Sigmoid colon (tissue), 7 donors: ENCODE measurements around the gene ARHGDIA. TPM values are rescaled to one million over a fixed set of nuclear protein-coding genes. Genes with fewer than 3 reads are reported as not detected.

Experiments used
- DNase-seq: peaks from one replicate; pipeline ENCODE4 v3.0.0-alpha.2; 2019
- H3K27ac ChIP-seq, 4 donors: fragments of 200-600 bp; sonication (generic); one replicate each; pipeline ENCODE4 v1.5.1; 2016 to 2019; ENCODE audit warnings: mild to moderate bottlenecking in 1 of 4
- H3K27me3 ChIP-seq, 3 donors: fragments of 200-600 bp; sonication (generic); one replicate each; pipeline ENCODE4 v1.5.1; 2019; ENCODE audit warnings: mild to moderate bottlenecking in 1 of 3
- H3K36me3 ChIP-seq, 4 donors: fragments of 200-600 bp; sonication (generic); one replicate each; pipeline ENCODE4 v1.5.1; 2016 to 2019
- H3K4me1 ChIP-seq, 4 donors: fragments of 200-600 bp; sonication (generic); one replicate each; pipeline ENCODE4 v1.5.1; 2017 to 2019
- H3K4me3 ChIP-seq, 4 donors: fragments of 200-600 bp; sonication (generic); one replicate each; pipeline ENCODE4 v1.5.1; 2017 to 2019; ENCODE audit warnings: mild to moderate bottlenecking in 2 of 4, moderate library complexity in 1 of 4
- H3K9me3 ChIP-seq, 4 donors: fragments of 200-600 bp in 3 of 4; sonication (generic) in 3 of 4; one replicate each; pipeline versions ENCODE4 v1.5.1 to v1.6.1; 2013 to 2019
- CTCF ChIP-seq, 4 experiments: fragments of 450-650 bp in 3 of 4; fragments of 200-600 bp in 1 of 4; IDR thresholded peaks; one replicate each; pipeline ENCODE4 v1.5.1; 2016 to 2019; ENCODE audit warnings: antibody characterized with exemption in 4 of 4, mild to moderate bottlenecking in 3 of 4, moderate library complexity in 2 of 4
- EP300 ChIP-seq, 4 donors: sonication (generic); formaldehyde crosslinking; IDR thresholded peaks; one replicate each; pipeline ENCODE4 v1.6.1; 2017; ENCODE audit warnings: antibody characterized with exemption in 4 of 4
- POLR2A ChIP-seq, 2 donors: fragments of 450-650 bp; IDR thresholded peaks; one replicate each; pipeline ENCODE4 v1.6.1; 2016; ENCODE audit warnings: antibody characterized with exemption in 2 of 2, mild to moderate bottlenecking in 2 of 2, moderate library complexity in 2 of 2
- POLR2AphosphoS5 ChIP-seq, 4 donors: sonication (generic); formaldehyde crosslinking; IDR thresholded peaks; one replicate each; pipeline ENCODE4 v1.6.1; 2017; ENCODE audit warnings: antibody characterized with exemption in 4 of 4
- WGBS, 2 donors: extraction: QIAGEN DNeasy Blood & Tissue Kit; methylation state at CpG; one replicate each; pipeline ENCODE4 v1.1.7; 2013; 5-methylcytosine and 5-hydroxymethylcytosine counted together
- intact Hi-C: fragments of 100-400 bp; cut with DNase I; formaldehyde crosslinking; loops from one replicate; pipeline ENCODE4 v1.15.1; 2023
- polyA plus RNA-seq, 3 donors: library from polyadenylated mRNA; stranded (reverse); fragments of 200-250 nt; gene quantifications; one replicate each; pipeline ENCODE4 v1.2.3, GENCODE V29; 2013
- total RNA-seq, 4 donors: library from RNA; depleted of rRNA; stranded (reverse); fragments of >200 nt; gene quantifications; one replicate each; pipeline ENCODE4 v1.1.0, GENCODE V29; 2016
- donor health status: healthy with polysubstance abuse.
- donor health status: Bipolar disorder and iron deficiency.
- donor health status: healthy.

The ARHGDIA gene
- total and polyA plus RNA-seq, 7 donors, result 67.0 to 452 (median 99.5) TPM

GRCh38 chr17:81868674-81869220 lies 2.4 kb downstream of the ARHGDIA start:
- H3K9me3 ChIP-seq, result no peaks in the 10 kb centered on the region
- intact Hi-C loops, result no loop called here
- H3K4me3 ChIP-seq, result no peak overlapping the region
- 61 to 72% methylated on average over 30 of the region's 30 CpGs for WGBS, 2 donors
- peaks cover 8 to 39% (median 18%) of the 10 kb centered on the region in 4 donors for H3K36me3 ChIP-seq
- peak; percentile 84 for DNase-seq
- H3K27ac ChIP-seq, result peak overlapping the region; percentile 98 to 100 (median 99)
- TF ChIP-seq POLR2A (IDR thresholded peaks at IDR 0.05), result no peak
- no peak for TF ChIP-seq CTCF (IDR thresholded peaks at IDR 0.05)
- TF ChIP-seq EP300 (IDR thresholded peaks at IDR 0.05), result no peak
- TF ChIP-seq POLR2AphosphoS5 (IDR thresholded peaks at IDR 0.05), result no peak
- H3K4me1 ChIP-seq, result peaks cover 0 to 69% (median 55%) of the 10 kb centered on the region in 4 donors
- no peaks in the 10 kb centered on the region for H3K27me3 ChIP-seq

GRCh38 chr17:81867991-81868673 lies 3.0 kb downstream of the ARHGDIA start:
- H3K27me3 ChIP-seq, result no peaks in the 10 kb centered on the region
- peaks cover 8 to 39% (median 18%) of the 10 kb centered on the region in 4 donors for H3K36me3 ChIP-seq
- H3K4me1 ChIP-seq, result peaks cover 0 to 71% (median 55%) of the 10 kb centered on the region in 4 donors
- no peak overlapping the region for H3K4me3 ChIP-seq
- 40 to 66% methylated on average over 28 of the region's 28 CpGs for WGBS, 2 donors
- TF ChIP-seq POLR2A (IDR thresholded peaks at IDR 0.05) (no peak), POLR2AphosphoS5 (IDR thresholded peaks at IDR 0.05) (peak in 1 of 4 donors; percentile 11), CTCF (IDR thresholded peaks at IDR 0.05) (no peak)
- intact Hi-C loops, result no loop called here
- no peaks in the 10 kb centered on the region for H3K9me3 ChIP-seq
- H3K27ac ChIP-seq, result peak overlapping the region; percentile 98 to 100 (median 99)
- no peak for DNase-seq

GRCh38 chr17:81867170-81867990 lies 3.8 kb downstream of the ARHGDIA start:
- Histone ChIP-seq H3K27ac (peak overlapping the region; percentile 98 to 100 (median 99)), H3K4me1 (peaks cover 0 to 70% (median 51%) of the 10 kb centered on the region in 4 donors), H3K27me3 (no peaks in the 10 kb centered on the region), H3K4me3 (no peak overlapping the region), H3K36me3 (peaks cover 8 to 39% (median 18%) of the 10 kb centered on the region in 4 donors), H3K9me3 (no peaks in the 10 kb centered on the region)
- peak in 2 of 4 donors; percentile 11 to 44 for TF ChIP-seq POLR2AphosphoS5 (IDR thresholded peaks at IDR 0.05)
- TF ChIP-seq EP300 (IDR thresholded peaks at IDR 0.05), result no peak
- intact Hi-C loops, result no loop called here
- no peak for DNase-seq
- 25 to 49% methylated on average over 23 of the region's 23 CpGs for WGBS, 2 donors

- no peak for DNase-seq
- intact Hi-C loops, result no loop called here
- H3K36me3 ChIP-seq, result peaks cover 8 to 39% (median 18%) of the 10 kb centered on the region in 4 donors
- WGBS, 2 donors, result 59 to 76% methylated on average over 18 of the region's 18 CpGs
- TF ChIP-seq CTCF (IDR thresholded peaks at IDR 0.05), result no peak
- no peak for TF ChIP-seq POLR2A (IDR thresholded peaks at IDR 0.05)
- TF ChIP-seq EP300 (IDR thresholded peaks at IDR 0.05), result no peak
- TF ChIP-seq POLR2AphosphoS5 (IDR thresholded peaks at IDR 0.05), result peak in 1 of 4 donors; percentile 1
- peaks cover 0 to 70% (median 54%) of the 10 kb centered on the region in 4 donors for H3K4me1 ChIP-seq
- no peaks in the 10 kb centered on the region for H3K9me3 ChIP-seq
- H3K27me3 ChIP-seq, result no peaks in the 10 kb centered on the region
- peak overlapping the region; percentile 98 to 100 (median 99) for H3K27ac ChIP-seq
- H3K4me3 ChIP-seq, result no peak overlapping the region
Observed at GRCh38 chr17:81866440-81867169, 4.5 kb downstream of the ARHGDIA start.
